RWPE2 (cell line): ENCODE data around the gene PTGER1.

Source experiments
- ATAC-seq: fragments of 200-7000 bp; cut with Tn5 transposase; 3 replicates; pipeline ENCODE4 v1.9.1; 2021; ENCODE audit warnings: low read depth
- DNase-seq: peaks from one replicate; pipeline ENCODE4 v3.0.0-alpha.2; 2020; ENCODE audit warnings: low spot score
- H3K27ac ChIP-seq: fragments of 450-650 bp; 2 replicates; pipeline ENCODE4 v1.5.1; 2017; ENCODE audit warnings: mild to moderate bottlenecking; ENCODE audit not compliant: poor library complexity, severe bottlenecking
- H3K27me3 ChIP-seq: fragments of 250-450 bp; sonication (Bioruptor Pico); 2 replicates; pipeline ENCODE4 v1.5.1; 2021; ENCODE audit warnings: mild to moderate bottlenecking, moderate library complexity; ENCODE audit not compliant: insufficient read depth, poor library complexity, severe bottlenecking
- H3K36me3 ChIP-seq: fragments of 250-450 bp; sonication (Bioruptor Pico); 2 replicates; pipeline ENCODE4 v1.5.1; 2020; ENCODE audit warnings: low read depth, mild to moderate bottlenecking, moderate library complexity
- H3K4me1 ChIP-seq: fragments of 250-450 bp; sonication (Bioruptor Pico); 2 replicates; pipeline ENCODE4 v1.5.1; 2021; ENCODE audit warnings: mild to moderate bottlenecking, moderate library complexity; ENCODE audit not compliant: insufficient read depth, poor library complexity, severe bottlenecking
- H3K4me3 ChIP-seq: fragments of 250-450 bp; sonication (Bioruptor Pico); 2 replicates; pipeline ENCODE4 v1.5.1; 2021; ENCODE audit warnings: mild to moderate bottlenecking, moderate library complexity; ENCODE audit not compliant: severe bottlenecking
- H3K9me3 ChIP-seq: fragments of 250-450 bp; sonication (Bioruptor Pico); 2 replicates; pipeline ENCODE4 v1.5.1; 2021; ENCODE audit warnings: mild to moderate bottlenecking, moderate library complexity; ENCODE audit not compliant: severe bottlenecking
- CTCF ChIP-seq: fragments of 450-650 bp; IDR thresholded peaks from one replicate; pipeline ENCODE4 v1.5.1; 2017; ENCODE audit warnings: mild to moderate bottlenecking, moderate library complexity; ENCODE audit not compliant: poor library complexity, severe bottlenecking

Gene PTGER1

GRCh38 chr19:14442891-14443631 lies 32.1 kb downstream of the PTGER1 start:
- no peaks in the 10 kb centered on the region for H3K27me3 ChIP-seq
- no peak overlapping the region for H3K27ac ChIP-seq
- H3K9me3 ChIP-seq: no peaks in the 10 kb centered on the region
- TF ChIP-seq CTCF: no peak
- no peak for ATAC-seq
- H3K4me1 ChIP-seq: no peaks in the 10 kb centered on the region
- peaks cover 49% of the 10 kb centered on the region for H3K36me3 ChIP-seq
- no peak overlapping the region for H3K4me3 ChIP-seq
- no peak for DNase-seq

GRCh38 chr19:14441041-14441938 lies 33.9 kb downstream of the PTGER1 start:
- Histone ChIP-seq H3K36me3 (peaks cover 37% of the 10 kb centered on the region), H3K27ac (no peak overlapping the region), H3K9me3 (no peaks in the 10 kb centered on the region), H3K4me3 (no peak overlapping the region), H3K27me3 (no peaks in the 10 kb centered on the region), H3K4me1 (no peaks in the 10 kb centered on the region)
- ATAC-seq (no peak), DNase-seq (no peak)
- TF ChIP-seq CTCF: no peak

GRCh38 chr19:14440049-14440448 lies 35.1 kb downstream of the PTGER1 start:
- peaks cover 33% of the 10 kb centered on the region for H3K36me3 ChIP-seq

GRCh38 chr19:14439014-14439413 lies 36.1 kb downstream of the PTGER1 start:
- DNase-seq: no peak
- peaks cover 25% of the 10 kb centered on the region for H3K36me3 ChIP-seq
- H3K27ac ChIP-seq: no peak overlapping the region
- no peaks in the 10 kb centered on the region for H3K27me3 ChIP-seq
- no peaks in the 10 kb centered on the region for H3K9me3 ChIP-seq
- no peak overlapping the region for H3K4me3 ChIP-seq
- no peak for ATAC-seq
- TF ChIP-seq CTCF: no peak
- peaks cover 10% of the 10 kb centered on the region for H3K4me1 ChIP-seq

More at GRCh38 chr19:14440049-14440448, 35.1 kb downstream of the PTGER1 start:
- no peak for DNase-seq
- Histone ChIP-seq H3K9me3 (no peaks in the 10 kb centered on the region), H3K4me1 (peaks cover 4% of the 10 kb centered on the region), H3K4me3 (no peak overlapping the region), H3K27ac (no peak overlapping the region), H3K27me3 (no peaks in the 10 kb centered on the region)
- TF ChIP-seq CTCF: no peak
- no peak for ATAC-seq
